Middle frontal gyrus (tissue), 1 donor: ENCODE results near the gene MGAT5B.

Source experiments
- DNase-seq: peaks from one replicate; pipeline ENCODE4 v3.0.0-alpha.2; 2015; ENCODE audit warnings: low spot score; ENCODE audit errors: extremely low spot score

The MGAT5B gene

DNA sequence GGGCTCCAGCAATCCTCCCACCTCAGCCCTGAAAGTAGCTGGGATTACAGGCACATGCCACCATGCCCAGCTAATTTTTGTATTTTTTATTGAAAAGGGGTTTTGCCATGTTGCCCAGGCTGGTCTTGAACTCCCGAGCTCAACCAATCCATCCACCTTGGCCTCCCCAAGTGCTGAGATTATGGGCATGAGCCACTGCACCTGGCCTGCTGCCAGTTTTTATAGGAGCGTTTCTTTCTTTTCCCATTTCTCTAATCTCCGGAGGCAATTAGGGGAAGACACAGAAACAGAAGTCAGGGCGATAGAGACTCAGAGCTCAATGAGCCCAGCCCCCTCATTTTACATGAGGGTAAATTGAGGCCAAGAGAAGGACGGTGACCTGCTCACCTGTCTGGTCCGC, 10.4 kb downstream of the MGAT5B start:
- DNase-seq: no peak

DNA sequence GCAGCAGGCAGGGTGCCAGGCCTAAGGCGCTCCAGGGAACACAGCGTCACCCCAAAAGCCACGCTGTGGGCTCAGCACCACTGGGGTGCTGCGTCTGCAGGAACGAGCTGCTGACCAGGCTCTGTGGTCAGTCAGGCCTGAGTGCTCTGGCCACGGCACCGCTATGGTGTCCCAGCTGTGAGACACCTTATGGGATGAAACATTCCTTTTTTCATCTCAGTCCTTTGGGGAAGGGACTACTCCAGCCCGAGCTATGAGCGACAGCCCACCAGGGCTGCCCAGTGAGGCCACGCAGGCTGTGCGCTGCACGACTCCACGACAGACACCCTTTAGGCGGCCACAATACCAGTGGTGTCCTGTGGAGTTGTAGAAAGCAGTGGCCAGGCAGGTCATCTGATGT, 11.1 kb downstream of the MGAT5B start:
- no peak for DNase-seq

DNA sequence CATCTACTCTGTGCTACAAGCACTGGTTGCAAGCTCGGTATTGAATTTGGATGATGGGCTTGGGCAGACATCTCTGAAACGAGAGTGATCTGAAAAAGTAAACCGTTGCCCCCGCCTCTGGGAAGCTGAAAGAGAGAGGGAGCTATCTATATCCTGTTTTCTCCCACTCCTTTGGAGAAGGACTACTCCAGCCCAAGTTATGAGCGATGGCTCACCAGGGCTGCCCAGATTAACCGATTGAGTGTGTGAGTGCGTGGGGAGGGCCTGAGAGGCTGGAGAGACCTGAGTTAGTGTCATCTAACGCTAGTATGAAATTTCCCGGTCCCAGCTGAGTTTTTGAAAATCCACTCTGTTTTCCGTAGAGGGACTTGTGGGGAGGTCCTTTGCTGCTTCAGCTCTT, 11.5 kb downstream of the MGAT5B start:
- peak; percentile 13 for DNase-seq

DNA sequence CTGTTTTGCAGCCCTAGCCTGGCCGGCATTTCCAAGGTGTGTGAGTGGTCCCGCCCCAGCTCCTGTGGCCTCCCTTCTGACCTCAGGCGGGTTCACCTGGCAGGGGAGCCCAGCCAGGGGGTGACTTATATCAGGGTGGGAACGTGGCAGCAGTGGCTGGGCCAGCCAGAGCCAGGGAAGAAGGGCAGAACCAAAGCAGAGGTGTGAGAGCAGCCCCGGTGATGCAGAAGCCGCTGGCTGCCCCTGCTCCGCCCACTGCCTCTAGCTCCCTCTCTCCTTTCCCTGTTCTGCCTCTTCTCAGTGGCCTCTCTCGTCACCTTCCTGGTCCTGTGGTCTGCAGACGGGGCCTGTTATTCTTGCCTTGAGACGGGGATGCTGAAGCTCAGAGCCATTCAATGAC, 12.1 kb downstream of the MGAT5B start:
- no peak for DNase-seq

DNA sequence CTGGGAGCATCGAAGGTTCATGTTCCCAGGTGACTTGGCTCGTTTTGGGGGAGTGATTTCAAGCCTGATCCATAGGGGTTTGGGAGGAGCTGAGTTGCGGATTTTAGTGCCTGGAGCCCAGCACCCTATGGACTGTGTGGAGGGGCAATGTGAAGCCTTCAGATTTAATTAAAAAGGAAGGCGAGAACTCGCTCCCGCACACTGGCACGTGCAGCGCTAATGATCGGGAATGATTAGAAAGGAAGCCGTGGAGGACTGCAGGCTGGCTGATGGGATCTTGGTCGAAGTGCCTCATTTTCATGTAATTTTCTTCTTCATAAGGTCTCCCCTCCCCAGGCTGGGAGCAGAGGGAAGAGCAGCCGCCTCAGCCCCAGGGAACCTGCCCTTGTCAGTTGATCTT, 12.8 kb downstream of the MGAT5B start:
- no peak for DNase-seq

DNA sequence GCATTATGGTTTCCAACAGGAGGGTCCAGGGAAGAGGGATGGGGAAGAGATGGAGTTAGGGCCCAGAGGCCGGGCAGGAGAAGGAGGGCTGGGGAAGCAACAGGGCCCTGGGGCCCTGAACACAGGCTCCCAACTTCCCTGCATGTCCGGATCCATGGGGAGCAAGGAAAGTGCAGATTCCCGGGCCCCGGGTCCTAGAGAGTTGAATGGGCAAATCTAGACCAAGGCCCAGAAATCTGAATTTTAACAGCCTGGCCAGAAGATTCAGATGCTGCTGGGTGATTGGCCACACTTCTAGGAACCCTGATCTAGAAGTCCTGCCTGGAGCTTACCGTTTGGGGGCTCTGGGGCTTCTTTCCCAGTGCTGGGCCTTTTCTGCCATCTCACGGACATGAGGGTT, 13.2 kb downstream of the MGAT5B start:
- no peak for DNase-seq

DNA sequence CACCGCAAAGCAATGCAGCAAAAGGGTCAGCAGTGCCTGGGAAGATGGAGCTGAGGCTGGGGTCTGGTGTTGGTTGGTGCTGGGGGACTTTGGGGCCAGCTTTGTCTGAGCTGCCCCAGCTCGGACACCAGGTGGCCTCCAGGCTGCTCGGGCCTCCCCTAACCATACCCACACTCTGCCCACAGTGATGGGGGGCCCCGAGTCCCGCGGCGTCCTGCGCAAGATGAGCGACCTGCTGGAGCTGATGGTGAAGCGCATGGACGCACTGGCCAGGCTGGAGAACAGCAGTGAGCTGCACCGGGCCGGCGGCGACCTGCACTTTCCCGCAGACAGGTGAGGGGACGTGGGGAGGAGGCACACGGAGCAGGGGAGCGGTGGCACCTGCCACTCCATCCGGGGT, 13.8 kb downstream of the MGAT5B start:
- no peak for DNase-seq

DNA sequence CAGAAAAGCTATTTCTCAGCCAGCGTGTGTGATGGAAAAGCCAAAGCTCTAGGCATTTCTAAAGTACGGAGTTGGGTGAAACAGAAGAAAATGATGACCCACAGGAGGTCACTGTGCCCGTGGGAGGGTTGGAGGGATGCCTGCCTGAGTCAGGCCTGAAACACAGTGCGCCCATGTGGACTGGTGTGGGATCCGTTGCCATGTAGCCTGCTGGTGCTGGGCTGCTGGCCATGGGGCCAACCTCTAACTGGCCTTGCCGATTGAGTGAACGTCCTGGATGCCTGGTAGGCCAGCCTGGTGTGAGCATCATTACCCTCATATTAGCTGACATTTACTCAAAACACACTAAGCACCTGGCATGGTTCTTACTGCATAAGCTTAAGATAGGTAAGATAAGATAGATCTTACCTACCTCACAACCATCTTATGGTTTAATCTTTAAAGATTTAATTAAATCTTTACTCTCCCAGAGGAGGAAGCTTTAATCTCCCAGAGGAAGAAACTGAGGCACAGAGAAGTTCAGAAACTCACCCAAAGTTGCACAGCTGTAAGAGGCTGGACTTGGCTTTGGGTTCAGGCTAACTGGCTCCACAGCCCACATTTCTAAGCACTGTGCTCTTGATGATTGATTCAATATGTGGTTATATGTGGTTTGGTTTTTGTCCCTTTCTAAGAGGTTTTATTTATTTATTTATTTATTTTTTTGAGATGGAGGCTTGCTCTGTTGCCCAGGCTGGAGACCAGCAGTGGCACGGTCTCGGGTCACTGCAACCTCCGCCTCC, 15.7 kb downstream of the MGAT5B start:
- DNase-seq: no peak

DNA sequence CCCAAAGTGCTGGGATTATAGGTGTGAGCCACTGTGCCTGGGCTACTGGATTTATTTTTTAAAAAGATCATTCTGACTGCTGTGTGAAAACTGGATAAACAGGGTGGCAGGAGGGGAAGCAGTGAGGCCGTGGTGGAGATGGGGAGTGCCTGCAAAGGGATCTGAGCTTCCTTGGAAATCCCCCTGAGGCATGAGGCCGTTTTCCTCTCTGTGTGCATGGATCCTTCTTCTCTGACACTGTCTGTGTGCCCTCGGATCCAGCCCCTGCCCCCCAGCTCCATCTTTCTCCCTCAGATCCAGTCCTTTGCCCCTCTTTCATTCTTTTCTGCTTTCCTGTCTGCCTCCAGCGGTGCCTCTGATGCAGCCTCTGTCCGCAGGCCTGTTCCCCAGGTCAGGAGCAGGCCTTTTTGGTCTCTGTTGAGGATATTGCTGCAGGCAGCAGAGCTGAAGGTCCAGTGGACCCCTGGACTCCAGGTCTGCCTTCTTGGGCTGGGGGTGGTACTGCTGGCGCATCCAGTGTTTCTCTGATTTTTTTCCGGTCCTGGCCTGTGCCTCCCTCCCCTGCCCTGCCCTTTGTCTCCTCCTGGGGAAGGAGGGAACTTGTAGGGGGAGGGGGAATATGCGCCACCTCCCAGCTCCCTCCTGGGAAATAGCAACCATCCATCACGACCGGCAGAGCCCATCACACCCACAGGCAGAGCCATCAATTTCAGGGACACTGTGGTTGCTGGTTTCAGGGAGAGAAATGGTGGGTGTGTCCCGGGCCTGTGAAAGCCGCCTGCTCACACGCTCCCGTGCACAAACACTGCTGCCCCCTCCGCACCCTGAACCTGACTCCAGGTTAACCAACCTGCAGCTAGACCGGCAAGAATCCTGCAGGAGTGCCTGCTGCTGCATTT, 17.0 kb downstream of the MGAT5B start:
- no peak for DNase-seq

DNA sequence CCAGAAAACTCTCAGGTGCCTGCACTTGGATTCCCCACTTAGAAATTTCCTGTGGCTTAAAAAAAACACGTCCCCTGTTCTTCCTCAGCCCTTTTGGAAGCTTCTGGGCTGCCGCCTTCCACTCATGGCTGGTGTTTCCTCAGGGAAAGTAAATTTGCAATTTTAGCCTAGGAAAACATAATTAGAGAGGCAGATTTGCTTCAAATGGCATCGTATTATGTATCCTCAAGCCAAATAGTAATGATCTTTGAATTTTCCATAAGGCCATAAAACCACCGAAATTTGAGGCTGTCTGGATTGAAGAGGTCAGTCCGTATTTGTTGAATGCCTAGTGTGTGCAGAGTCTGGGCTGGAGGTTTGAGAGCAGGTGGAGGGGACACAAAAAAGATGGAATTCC, 17.7 kb downstream of the MGAT5B start:
- DNase-seq: no peak

DNA sequence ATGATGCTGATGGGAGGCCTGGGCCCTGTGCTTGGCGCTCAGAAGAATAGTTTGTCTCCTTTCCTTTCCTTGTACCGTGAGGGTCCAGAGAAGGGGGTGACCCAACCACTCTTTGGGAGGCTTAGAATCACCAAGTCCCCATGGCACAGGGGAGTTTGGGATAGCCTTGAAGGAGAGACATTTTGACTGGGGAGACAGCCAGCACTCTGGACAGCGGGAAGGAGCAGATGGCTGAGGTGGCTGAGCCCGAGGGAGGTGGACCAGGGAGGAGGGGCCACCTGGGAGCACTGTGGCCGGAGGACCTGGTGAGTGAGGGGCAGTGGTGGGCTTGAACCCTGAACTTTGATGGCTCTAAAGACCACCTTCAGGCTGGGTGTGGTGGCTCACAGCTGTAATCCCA, 18.2 kb downstream of the MGAT5B start:
- DNase-seq: no peak

DNA sequence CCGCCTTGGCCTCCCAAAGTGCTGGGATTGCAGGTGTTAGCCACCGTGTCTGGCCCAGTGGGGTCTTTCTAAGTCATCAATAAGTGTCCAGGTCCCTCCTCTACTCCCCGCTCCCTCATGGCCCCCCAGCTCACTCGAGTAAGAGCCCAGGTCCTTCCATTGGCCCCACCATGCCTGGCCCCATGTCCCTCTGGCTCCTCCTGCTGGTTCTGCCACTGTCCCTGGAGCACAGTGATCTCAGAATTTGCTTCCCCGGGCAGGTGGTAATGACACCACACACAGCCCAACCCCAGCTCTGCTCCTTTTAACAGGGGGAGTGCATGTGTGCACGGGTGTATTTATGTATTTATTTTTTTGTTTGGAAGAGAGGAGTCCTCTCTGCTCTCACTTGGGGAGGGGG, 19.6 kb downstream of the MGAT5B start:
- DNase-seq: no peak

DNA sequence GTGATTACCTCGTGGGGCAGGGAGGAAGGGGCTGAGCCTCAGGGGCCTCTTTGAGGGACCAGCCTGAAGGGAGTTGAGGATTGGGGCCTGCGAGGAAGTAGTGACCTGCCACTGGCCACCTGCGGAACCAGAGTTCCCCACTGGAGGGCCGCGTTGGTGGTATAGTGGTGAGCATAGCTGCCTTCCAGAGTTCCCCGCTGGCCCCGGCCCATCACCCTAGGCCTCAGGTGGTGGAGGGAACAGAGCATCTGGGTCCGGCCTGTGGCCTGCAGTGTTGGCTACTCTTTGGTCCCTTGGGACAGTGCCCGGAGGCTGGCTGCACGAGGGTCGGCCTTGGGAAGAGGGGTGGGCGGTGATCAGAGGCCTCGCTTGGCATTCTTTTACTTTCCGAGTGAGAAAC, 20.5 kb downstream of the MGAT5B start:
- no peak for DNase-seq

DNA sequence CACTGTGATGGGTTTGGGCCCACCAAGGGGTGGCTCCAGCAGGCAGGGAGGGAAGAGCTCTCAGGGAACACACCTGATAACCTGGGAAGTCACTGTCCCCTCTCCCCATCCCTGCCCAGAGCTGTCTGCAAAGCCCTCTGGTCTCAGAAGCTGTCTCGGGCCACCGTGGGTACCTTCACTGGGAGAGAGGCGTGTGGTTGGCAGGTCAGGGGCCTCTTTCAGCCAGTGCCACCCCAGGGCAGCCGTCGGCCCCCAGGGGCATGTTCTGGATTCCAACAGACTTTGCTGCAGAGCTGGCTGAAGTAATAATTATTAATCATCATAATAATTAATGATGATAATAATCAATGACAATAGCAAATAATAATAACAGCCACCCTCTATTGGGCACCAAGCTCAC, 21.1 kb downstream of the MGAT5B start:
- DNase-seq: no peak

DNA sequence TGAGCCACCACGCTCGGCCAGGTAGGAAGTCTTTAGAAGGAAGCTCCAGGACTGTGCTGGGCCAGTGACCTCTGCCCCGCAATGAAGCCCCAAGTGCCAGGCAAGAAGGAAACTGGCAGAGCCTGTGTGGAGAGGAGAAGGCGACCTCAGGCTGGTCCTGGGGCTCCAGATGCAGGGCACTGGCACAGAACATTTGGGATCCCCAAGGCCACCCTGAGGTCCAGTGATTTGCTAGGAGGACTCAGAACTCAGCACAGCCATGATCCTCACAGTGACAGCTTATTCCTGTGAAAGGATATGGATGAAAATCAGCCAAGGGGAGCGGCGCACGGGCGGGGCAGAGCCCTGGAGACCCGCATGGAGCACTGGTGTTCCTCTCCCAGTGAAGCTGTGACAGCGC, 24.1 kb downstream of the MGAT5B start:
- DNase-seq: no peak

DNA sequence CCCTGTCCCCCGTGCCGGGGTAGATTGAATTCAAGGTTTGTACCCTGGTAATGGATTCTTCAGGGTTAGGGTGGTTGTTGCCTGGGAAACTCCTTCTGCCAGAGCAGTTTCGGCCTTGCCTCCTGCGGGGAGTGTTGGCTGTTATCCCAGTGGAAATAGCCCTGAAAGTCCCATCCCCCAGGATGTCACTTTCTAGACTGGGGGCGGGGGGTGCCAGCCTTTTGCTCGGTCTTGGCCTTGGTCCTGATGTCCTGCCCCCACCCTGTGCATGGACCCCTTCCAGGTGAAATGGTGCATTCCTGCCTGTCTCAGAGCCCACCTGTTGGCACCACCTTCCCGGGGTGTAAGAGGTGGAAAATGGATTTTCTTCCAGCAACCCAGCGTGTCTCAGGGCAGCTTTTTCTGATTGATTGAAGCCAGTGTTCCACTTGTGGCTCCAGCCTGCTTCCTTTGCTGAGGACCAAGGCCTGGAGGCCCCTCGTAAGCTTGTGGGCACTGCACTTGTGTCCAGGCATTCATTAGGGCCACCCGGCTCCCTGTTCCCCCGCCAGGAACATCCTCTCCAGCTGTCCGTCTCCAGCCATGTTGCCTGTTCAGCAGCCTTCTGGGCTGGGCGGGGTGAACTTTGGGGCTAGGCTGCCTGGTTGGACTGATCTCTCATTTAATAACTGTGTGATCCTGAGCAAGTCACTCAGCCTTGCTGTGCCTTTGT, 25.6 kb downstream of the MGAT5B start:
- DNase-seq: no peak

DNA sequence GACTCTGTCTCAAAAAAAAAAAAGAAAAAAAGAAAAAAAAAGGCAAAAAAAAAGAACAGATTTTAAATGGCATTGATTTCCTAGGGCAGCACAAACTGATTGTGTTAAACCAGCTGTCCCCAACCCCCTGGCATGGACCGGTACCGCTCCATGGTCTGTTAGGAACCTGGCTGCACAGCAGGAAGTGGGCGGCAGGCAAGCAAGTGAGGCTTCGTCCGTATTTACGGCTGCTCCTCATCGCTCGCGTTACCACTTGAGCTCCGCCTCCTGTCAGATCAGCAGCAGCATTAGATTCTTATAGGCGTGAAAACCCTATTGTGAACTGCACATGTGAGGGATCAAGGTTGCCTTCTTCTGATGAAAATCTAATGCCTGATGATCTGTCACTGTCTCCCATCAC, 26.6 kb downstream of the MGAT5B start:
- no peak for DNase-seq

DNA sequence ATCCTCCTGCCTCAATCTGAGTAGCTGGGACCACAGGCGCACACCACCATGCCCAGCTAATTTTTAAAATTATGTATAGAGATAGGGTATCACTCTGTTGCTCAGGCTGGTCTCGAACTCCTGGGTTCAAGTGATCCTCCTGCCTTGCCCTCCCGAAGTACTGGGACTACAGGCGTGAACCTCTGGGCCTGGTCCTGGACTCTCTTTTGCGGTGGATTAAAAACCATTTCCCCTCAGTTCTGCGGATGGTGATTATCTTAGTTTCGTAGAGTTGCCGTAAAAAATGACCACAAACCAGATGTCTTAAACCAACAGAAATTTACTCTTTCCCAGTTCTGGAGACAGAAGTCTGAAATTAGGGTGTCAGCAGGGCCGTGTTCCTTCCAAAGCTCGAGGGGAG, 28.8 kb downstream of the MGAT5B start:
- DNase-seq: no peak

DNA sequence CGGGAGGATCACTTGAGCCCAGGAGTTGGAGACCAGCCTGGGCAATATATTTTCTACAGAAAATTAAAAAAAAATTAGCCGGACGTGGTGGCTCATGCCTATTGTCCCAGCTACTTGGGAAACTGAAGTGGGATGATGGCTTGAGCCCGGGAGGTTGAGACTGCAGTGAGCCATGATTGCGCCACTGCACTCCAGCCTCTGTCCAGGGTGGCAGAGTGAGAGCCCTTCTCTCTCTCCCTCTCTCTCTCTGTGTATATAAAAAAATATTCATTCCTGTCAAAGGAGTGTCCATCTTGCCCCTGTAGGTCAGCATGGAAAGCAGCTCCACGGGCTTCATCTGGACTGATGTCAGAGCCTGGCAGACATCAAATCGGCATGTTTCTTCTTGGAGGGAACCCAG, 31.2 kb downstream of the MGAT5B start:
- DNase-seq: no peak

DNA sequence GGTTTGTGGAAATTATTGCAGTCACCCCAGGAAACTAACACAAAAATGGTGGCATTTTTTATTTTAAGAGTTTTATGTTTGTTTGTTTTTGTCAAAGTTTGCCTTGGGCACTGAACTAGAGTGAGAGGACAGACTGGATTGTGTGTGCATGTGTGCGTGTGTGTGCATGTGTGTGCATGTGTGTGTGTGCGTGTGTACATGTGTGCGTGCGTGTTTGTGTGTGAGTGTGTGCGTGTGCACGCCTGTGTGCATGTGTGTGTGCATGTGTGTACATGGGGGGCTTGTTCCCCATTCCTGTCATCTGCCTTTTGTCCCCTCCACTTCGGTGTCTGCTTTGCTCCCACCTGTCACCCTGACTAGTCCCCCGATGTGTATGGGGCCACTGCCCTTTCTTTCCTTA, 32.5 kb downstream of the MGAT5B start:
- no peak for DNase-seq

DNA sequence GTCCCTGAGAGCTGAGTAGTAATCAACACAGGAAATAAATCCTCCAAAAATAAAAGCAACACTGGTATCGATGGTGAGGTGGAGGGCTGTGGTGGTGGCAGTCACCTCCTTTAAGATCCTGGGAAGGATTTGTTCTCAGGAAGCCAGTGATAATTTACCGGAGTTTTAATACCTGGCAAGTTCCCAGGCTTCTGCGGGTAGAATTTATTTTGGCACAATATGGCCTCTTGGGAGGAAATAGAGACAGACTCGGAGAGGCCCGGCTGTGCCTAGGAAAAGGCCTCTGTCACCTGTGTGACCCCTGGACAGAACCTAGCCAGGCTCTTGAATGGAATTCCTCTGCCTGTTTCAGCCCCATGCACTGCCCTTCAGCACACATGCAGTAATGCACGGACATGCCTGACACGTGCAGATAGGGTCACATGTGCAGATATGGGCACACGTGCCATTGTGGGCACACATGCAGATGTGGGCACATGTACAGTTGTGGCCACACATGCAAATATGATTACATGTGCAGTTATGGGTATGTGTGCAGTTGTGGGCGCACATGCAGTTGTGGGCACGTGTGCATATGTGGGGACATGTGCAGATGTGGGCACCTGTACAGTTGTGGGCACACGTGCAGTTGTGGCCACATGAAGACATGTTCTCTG, 33.5 kb downstream of the MGAT5B start:
- no peak for DNase-seq

DNA sequence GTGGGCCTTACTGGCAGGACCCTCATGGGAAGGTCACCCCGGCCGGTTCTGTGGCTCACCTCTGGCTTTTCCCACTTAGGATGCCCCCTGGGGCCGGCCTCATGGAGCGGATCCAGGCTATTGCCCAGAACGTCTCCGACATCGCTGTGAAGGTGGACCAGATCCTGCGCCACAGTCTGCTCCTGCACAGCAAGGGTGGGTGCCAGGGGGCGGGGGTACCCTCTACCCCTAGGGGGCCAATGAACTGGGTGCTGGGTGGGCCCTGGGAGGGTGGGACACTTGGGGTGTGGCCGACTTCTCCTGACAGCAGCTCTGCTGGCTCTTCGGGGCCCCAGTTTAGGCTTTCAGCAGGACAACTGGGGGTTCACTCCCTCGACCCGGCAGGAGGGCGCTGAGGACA, 34.3 kb downstream of the MGAT5B start:
- DNase-seq: no peak
